B cell (primary cell): ENCODE data around the gene C1QL1. TPM values are rescaled to one million over a fixed set of nuclear protein-coding genes. Genes with fewer than 3 reads are reported as not detected.

Experiments used
- ATAC-seq: fragments of 200-7000 bp; cut with Tn5 transposase; one replicate; pipeline ENCODE4 v1.10.0; 2021; ENCODE audit warnings: low read depth, mild to moderate bottlenecking, moderate number of reproducible peaks, moderate library complexity
- CTCF ChIA-PET: fragments of 350-600 bp; sonication (Branson Sonifier 250); formaldehyde crosslinking; loops from one replicate; lab custom pipeline; 2021; ENCODE audit warnings: antibody characterized with exemption, inconsistent platforms; lab: Charles Lee
- POLR2A ChIA-PET: fragments of 350-600 bp; sonication (Branson Sonifier 250); formaldehyde crosslinking; loops from one replicate; lab custom pipeline; 2021; ENCODE audit warnings: antibody characterized with exemption; lab: Charles Lee
- DNase-seq: peaks from one replicate; pipeline ENCODE4 v3.0.0; 2013
- H2AFZ ChIP-seq: 2 replicates; pipeline ENCODE4 v1.6.1; 2012; ENCODE audit warnings: mild to moderate bottlenecking, low read depth, low read length; ENCODE audit not compliant: insufficient read depth, poor library complexity, severe bottlenecking
- H3K27ac ChIP-seq, 2 donors: 1 replicate in 1 of 2; 2 replicates in 1 of 2; pipeline ENCODE4 v1.5.1; 2012 to 2013; ENCODE audit warnings: low read length in 2 of 2, mild to moderate bottlenecking in 2 of 2, moderate library complexity in 1 of 2
- H3K27me3 ChIP-seq, 4 experiments: fragments of 200-600 bp in 1 of 4; sonication (generic) in 1 of 4; replicated peaks in 1 of 4; 1 replicate in 2 of 4; 2 replicates in 2 of 4; pipeline versions ENCODE4 v1.6.1 to v1.7.0; 2013 to 2016; ENCODE audit warnings: low read length in 3 of 4, mild to moderate bottlenecking in 2 of 4, mixed read lengths in 1 of 4, moderate library complexity in 1 of 4; ENCODE audit not compliant: insufficient read depth in 4 of 4, control insufficient read depth in 3 of 4; ENCODE audit errors: control extremely low read depth in 1 of 4
- H3K36me3 ChIP-seq, 2 experiments: replicated peaks in 1 of 2; 1 replicate in 1 of 2; 2 replicates in 1 of 2; pipeline versions ENCODE4 v1.6.1 to v1.7.1; 2013; ENCODE audit warnings: low read length in 1 of 2; ENCODE audit not compliant: insufficient read depth in 2 of 2, control insufficient read depth in 1 of 2; ENCODE audit errors: control extremely low read depth in 1 of 2, extremely low read depth in 1 of 2
- H3K4me1 ChIP-seq, 2 donors: fragments of 200-600 bp in 1 of 2; sonication (generic) in 1 of 2; 1 replicate in 1 of 2; 2 replicates in 1 of 2; pipeline versions ENCODE4 v1.5.1 to v1.6.1; 2013 to 2017; ENCODE audit warnings: low read length in 2 of 2; ENCODE audit not compliant: control insufficient read depth in 2 of 2, insufficient read depth in 2 of 2
- H3K4me2 ChIP-seq: replicated peaks from 2 replicates; pipeline ENCODE3; 2012; ENCODE audit warnings: mild to moderate bottlenecking, low read depth, low read length; ENCODE audit not compliant: poor library complexity, severe bottlenecking
- H3K4me3 ChIP-seq, 5 experiments: fragments of 200-600 bp in 1 of 5; sonication (generic) in 1 of 5; 1 replicate in 3 of 5; 2 replicates in 2 of 5; pipeline versions ENCODE4 v1.5.1 to v1.7.0; 2011 to 2016; ENCODE audit warnings: low read length in 4 of 5, mild to moderate bottlenecking in 4 of 5, low read depth in 2 of 5, control low read depth in 1 of 5, moderate library complexity in 1 of 5; ENCODE audit not compliant: insufficient read depth in 1 of 5; ENCODE audit errors: control extremely low read depth in 1 of 5, extremely low read depth in 1 of 5
- H3K79me2 ChIP-seq: fragments of 200-600 bp; sonication (generic); one replicate; pipeline ENCODE4 v1.6.0; 2016; ENCODE audit warnings: low read length; ENCODE audit not compliant: control insufficient read depth, insufficient read depth
- H3K9ac ChIP-seq: fragments of 200-600 bp; sonication (generic); 2 replicates; pipeline ENCODE4 v1.6.1; 2017; ENCODE audit warnings: mild to moderate bottlenecking, low read length, moderate library complexity
- H3K9me3 ChIP-seq, 3 donors: one replicate each; pipeline versions ENCODE4 v1.6.1 to v1.7.1; 2013; ENCODE audit warnings: low read length in 2 of 3; ENCODE audit not compliant: control insufficient read depth in 2 of 3, insufficient read depth in 1 of 3; ENCODE audit errors: control extremely low read depth in 1 of 3
- H4K20me1 ChIP-seq: 2 replicates; pipeline ENCODE4 v1.6.0; 2012; ENCODE audit warnings: mild to moderate bottlenecking, low read length; ENCODE audit not compliant: insufficient read depth, control insufficient read depth, poor library complexity, severe bottlenecking
- H3K27ac Mint-ChIP-seq: one replicate; pipeline ENCODE4 v1.8.0; 2021; ENCODE audit warnings: mixed read lengths
- H3K27me3 Mint-ChIP-seq: one replicate; pipeline ENCODE4 v1.8.0; 2021; ENCODE audit warnings: mixed read lengths
- H3K4me1 Mint-ChIP-seq: one replicate; pipeline ENCODE4 v1.8.0; 2021; ENCODE audit warnings: mixed read lengths
- H3K4me3 Mint-ChIP-seq: one replicate; pipeline ENCODE4 v1.8.0; 2021; ENCODE audit warnings: mixed read lengths
- H3K9me3 Mint-ChIP-seq: one replicate; pipeline ENCODE4 v1.8.0; 2022; ENCODE audit warnings: mixed read lengths; ENCODE audit not compliant: insufficient read depth
- EZH2 ChIP-seq: IDR thresholded peaks from 2 replicates; pipeline ENCODE4 v1.6.1; 2012; ENCODE audit warnings: borderline replicate concordance, low read depth, mild to moderate bottlenecking, moderate library complexity, low read length; ENCODE audit not compliant: insufficient read depth, poor library complexity, severe bottlenecking
- WGBS: methylation state at CpG from one replicate; pipeline ENCODE4 v1.1.5; 2013; ENCODE audit warnings: missing lambda C conversion rate; ENCODE audit not compliant: insufficient coverage; 5-methylcytosine and 5-hydroxymethylcytosine counted together
- intact Hi-C: fragments of 100-400 bp; cut with micrococcal nuclease; formaldehyde crosslinking; loops from one replicate; pipeline ENCODE4 v1.10.0; 2022
- polyA plus RNA-seq: library from polyadenylated mRNA; depleted of rRNA; stranded (reverse); fragments of >200 nt; gene quantifications from 2 replicates; pipeline ENCODE4 v1.2.3, GENCODE V29; 2012
- total RNA-seq, 2 donors: library from RNA; stranded (reverse); fragments of 120-200 nt in 1 of 2; gene quantifications; 1 replicate in 1 of 2; 2 replicates in 1 of 2; pipeline versions ENCODE4 v1.2.3 to v1.2.4, GENCODE V29; 2013 to 2022
- TF ChIP-seq, protein P1 (sequence below): fragments of 200-600 bp; IDR thresholded peaks from one replicate; pipeline ENCODE4 v1.8.0; 2022; ENCODE audit warnings: antibody characterized with exemption, mild to moderate bottlenecking

Gene C1QL1
- total and polyA plus RNA-seq, 2 donors (not counting 1 experiment from before 2014, with no cell fraction given) = not detected

DNA sequence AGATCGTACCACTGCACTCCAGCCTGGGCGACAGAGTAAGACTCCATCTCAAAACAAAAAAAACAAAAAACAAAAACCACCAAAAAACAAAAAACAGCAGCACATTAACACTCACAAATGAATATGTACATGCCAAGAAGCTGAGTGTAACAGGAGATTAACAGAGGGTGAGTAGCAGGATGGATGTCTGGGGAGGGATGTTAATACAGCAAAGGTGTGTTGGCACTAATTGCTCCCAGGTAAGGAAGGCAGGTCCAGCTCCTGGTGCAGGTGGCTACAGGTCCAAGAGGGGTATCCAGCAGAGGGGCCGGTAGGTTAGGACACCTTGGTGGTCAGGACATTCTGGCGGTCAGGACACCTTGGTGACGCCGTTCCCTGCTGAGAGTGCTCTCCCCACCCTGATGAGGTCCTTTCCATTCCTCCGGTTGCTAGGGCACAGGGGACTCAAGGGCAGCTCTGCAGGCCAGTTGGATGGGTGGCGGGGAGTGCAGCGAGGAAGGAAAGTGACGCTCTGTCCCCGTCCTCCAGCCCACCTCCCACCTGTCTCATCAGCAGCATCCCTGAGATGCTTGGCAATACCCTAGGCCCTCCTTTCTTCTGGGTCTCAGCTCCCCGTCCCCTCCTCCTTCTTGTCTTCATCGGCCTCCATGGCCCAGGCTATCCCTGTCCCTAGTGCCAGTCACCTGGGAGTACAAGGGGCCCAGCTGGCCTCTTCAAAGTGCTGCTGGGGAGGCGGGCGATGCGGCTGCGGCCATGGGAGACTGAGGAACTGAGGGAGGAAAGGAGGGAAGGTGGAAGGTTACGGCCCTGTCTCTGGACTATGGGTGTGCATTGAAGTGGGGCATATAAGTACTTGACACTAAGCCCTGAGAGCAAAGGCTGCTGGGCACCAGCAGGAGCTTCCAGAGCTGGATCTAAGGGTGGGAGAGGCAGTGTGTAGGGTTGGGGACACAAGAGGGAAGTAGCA lies 42.1 kb downstream of the C1QL1 start:
- Histone ChIP-seq H3K79me2 (no peaks in the 10 kb centered on the region), H3K27me3 (peaks cover 0 to 12% (median 2%) of the 10 kb centered on the region in 4 experiments), H3K4me1 (peaks cover 1% of the 10 kb centered on the region in 2 donors), H3K4me3 (no peak overlapping the region), H3K4me2 (no peak overlapping the region), H3K9ac (no peak overlapping the region), H4K20me1 (no peaks in the 10 kb centered on the region), H2AFZ (no peak overlapping the region), H3K27ac (no peak overlapping the region), H3K36me3 (no peaks in the 10 kb centered on the region), H3K9me3 (no peaks in the 10 kb centered on the region)
- ATAC-seq (no peak), DNase-seq (no peak)
- no peaks in the 10 kb centered on the region for H3K4me1 Mint-ChIP-seq
- CTCF ChIA-PET = interaction anchor here (3.3 kb wide), 1 partner anchor 96 kb away, joined by 12 read pairs; no protein-coding TSS in a partner anchor
- peaks cover 4% of the 10 kb centered on the region for H3K27me3 Mint-ChIP-seq
- H3K27ac Mint-ChIP-seq = no peak overlapping the region
- TF ChIP-seq EZH2 = no peak
- TF ChIP-seq, protein P1, sequence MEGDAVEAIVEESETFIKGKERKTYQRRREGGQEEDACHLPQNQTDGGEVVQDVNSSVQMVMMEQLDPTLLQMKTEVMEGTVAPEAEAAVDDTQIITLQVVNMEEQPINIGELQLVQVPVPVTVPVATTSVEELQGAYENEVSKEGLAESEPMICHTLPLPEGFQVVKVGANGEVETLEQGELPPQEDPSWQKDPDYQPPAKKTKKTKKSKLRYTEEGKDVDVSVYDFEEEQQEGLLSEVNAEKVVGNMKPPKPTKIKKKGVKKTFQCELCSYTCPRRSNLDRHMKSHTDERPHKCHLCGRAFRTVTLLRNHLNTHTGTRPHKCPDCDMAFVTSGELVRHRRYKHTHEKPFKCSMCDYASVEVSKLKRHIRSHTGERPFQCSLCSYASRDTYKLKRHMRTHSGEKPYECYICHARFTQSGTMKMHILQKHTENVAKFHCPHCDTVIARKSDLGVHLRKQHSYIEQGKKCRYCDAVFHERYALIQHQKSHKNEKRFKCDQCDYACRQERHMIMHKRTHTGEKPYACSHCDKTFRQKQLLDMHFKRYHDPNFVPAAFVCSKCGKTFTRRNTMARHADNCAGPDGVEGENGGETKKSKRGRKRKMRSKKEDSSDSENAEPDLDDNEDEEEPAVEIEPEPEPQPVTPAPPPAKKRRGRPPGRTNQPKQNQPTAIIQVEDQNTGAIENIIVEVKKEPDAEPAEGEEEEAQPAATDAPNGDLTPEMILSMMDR = no peak
- WGBS = 99% methylated on average over 15 of the region's 18 CpGs
- H3K4me3 Mint-ChIP-seq = no peak overlapping the region
- POLR2A ChIA-PET = no interaction called here
- no peaks in the 10 kb centered on the region for H3K9me3 Mint-ChIP-seq
- intact Hi-C loops = no loop called here

DNA sequence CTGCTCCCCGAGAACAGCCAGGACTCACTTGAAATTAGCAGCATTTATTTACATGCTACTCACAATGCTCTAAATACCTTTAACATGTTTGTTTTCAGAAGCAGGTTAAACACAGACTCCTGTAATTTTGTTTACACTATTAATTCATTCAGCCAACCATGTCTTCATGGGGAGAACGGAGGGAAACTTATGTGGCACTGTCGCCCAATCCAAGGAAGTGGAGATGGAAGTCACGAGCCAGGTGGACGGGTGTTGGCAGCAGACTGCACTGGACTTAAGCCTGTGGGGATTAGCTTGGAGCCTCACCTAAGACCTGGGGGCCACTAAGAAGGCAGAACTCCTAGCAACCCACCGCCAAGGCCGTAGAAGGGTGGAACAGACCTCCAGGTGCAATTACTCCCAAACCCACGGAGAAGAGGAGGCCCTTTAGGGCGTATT lies 44.0 kb downstream of the C1QL1 start:
- Histone ChIP-seq H3K4me3 (no peak overlapping the region), H3K4me1 (peaks cover 10 to 13% of the 10 kb centered on the region in 2 donors), H3K79me2 (no peaks in the 10 kb centered on the region), H3K27me3 (peaks cover 0 to 24% (median 6%) of the 10 kb centered on the region in 4 experiments), H3K9me3 (no peaks in the 10 kb centered on the region), H4K20me1 (no peaks in the 10 kb centered on the region), H3K36me3 (no peaks in the 10 kb centered on the region), H3K27ac (no peak overlapping the region), H2AFZ (no peak overlapping the region), H3K9ac (no peak overlapping the region), H3K4me2 (no peak overlapping the region)
- Mint-ChIP-seq H3K4me1 (peaks cover 12% of the 10 kb centered on the region), H3K9me3 (no peaks in the 10 kb centered on the region), H3K27ac (no peak overlapping the region), H3K4me3 (no peak overlapping the region), H3K27me3 (peaks cover 8% of the 10 kb centered on the region)
- ATAC-seq (no peak), DNase-seq (no peak)
- intact Hi-C loops = no loop called here
- WGBS = 94% methylated on average over 6 of the region's 9 CpGs
- no peak for TF ChIP-seq EZH2
- TF ChIP-seq, protein P1 = no peak
- POLR2A ChIA-PET = no interaction called here
- CTCF ChIA-PET = interaction anchor here (3.3 kb wide), 1 partner anchor 97 kb away, joined by 12 read pairs; no protein-coding TSS in a partner anchor
